Measurements from ENCODE around the gene SH3TC2.

SH3TC2 gene

DNA sequence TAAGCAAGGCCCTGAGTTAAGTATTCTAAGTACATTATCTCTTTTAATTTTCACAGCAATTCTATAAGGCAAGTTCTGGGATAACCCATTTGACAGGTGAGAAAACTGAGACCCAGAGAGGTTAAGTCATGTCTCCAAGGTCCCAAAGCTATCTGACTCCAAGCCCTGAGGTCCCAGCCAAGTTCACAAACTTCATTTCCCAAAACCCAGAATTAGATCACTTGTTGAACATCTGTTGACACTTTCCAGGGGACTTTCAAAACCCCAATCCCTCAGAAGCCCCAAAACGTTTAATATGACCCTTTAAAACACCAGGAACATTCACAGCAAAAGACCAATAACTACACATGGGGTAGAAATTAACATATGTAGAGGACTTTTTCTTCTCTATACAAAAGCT is 72.0 kb downstream of the SH3TC2 start:
- TF ChIP-seq ZNF274 (IDR thresholded peaks at IDR 0.05; ENCODE audit: low read depth, low read length) = no peak
- H3K4me3 ChIP-seq (ENCODE audit: low read length) = no peak overlapping the region

DNA sequence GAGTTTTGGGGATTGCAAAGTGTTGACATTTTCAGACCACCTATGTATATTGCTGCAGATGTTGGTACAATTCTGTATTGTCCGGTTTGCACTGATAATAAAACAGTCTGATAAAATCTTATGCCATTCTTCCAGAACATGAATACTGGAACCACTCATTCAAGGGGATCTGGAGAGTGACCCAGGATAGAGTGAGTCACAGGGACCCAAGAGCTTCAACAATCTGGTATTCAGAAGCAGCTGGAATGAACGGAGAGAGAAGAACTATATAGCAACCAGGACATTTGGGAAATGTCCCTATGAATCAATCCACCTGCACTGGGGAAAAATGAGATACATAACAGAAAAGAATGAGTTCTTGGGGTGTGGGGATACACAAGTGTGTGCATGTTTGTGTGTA is 73.3 kb downstream of the SH3TC2 start:
- H3K4me3 ChIP-seq (ENCODE audit: low read length) = no peak overlapping the region

GRCh38 chr5:148988328-148988727 is 74.5 kb downstream of the SH3TC2 start:
- no peak for TF ChIP-seq ZNF274 (IDR thresholded peaks at IDR 0.05; ENCODE audit: low read depth, low read length)
- no peak overlapping the region for H3K4me3 ChIP-seq (ENCODE audit: low read length)

More for the DNA sequence above, 73.3 kb downstream of the SH3TC2 start:
- no peak for TF ChIP-seq ZNF274 (IDR thresholded peaks at IDR 0.05; ENCODE audit: low read depth, low read length)

GRCh38 chr5:148986636-148987035 is 76.2 kb downstream of the SH3TC2 start:
- H3K4me3 ChIP-seq (ENCODE audit: low read length) = no peak overlapping the region
- no peak for TF ChIP-seq ZNF274 (IDR thresholded peaks at IDR 0.05; ENCODE audit: low read depth, low read length)

DNA sequence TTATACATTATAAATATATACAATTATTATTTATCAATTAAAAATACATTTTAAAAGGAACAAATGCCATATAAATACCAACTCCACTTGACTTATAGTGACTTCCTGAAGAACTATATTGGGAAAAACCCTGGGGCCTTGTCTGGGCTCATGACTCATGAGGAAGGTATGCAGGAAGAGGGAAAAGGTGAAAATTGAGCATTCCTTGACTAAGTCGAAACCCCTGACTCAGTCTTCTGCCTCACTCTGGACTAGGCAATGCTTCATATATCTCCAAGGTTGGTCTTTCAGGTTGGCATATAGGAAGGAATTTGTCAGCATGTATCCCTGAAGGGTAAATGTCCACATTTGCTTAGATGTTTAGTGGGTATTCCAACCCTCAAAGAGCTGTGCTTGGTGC is 78.5 kb downstream of the SH3TC2 start:
- no peak overlapping the region for H3K4me3 ChIP-seq (ENCODE audit: low read length)
- no peak for TF ChIP-seq ZNF274 (IDR thresholded peaks at IDR 0.05; ENCODE audit: low read depth, low read length)

GRCh38 chr5:148981353-148981752 is 81.5 kb downstream of the SH3TC2 start:
- H3K4me3 ChIP-seq (ENCODE audit: low read length) = no peak overlapping the region
- TF ChIP-seq ZNF274 (IDR thresholded peaks at IDR 0.05; ENCODE audit: low read depth, low read length) = no peak

- no peak overlapping the region for H3K4me3 ChIP-seq (ENCODE audit: low read length)
- no peak for TF ChIP-seq ZNF274 (IDR thresholded peaks at IDR 0.05; ENCODE audit: low read depth, low read length)
Observed at GRCh38 chr5:148980731-148981130, 82.1 kb downstream of the SH3TC2 start.

DNA sequence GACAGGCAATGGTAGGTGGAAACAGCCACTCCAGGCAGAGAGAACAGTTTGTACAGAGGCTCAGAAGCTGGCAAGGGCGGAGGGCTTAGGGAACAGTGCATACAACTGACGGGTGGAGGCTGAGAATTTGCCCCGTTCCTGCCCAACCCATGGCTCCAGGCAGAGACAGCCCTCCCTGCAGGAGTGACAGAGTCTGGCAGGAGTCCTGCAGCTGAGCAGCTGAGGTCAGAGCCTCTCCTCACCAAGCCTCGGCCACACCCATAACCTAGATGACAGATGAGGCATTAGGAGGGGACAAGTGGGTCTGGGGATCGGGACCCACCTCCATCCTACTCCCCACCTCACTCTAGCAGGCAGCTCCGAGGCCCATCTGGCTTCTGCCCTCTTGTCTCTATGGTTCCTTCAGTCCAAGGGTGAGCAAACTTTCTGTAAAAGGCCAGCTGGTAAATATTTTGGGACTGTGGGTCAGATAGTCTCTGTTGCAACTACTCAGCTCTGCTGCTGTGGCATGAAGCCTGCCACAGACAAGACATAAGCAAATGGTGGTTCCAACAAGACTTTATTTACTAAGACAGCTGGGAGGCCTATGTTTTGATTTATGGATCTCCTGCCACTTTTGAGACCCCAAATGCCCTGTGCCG is 83.7 kb downstream of the SH3TC2 start:
- H3K4me3 ChIP-seq (ENCODE audit: low read length) = no peak overlapping the region
- TF ChIP-seq ZNF274 (IDR thresholded peaks at IDR 0.05; ENCODE audit: low read depth, low read length) = no peak

DNA sequence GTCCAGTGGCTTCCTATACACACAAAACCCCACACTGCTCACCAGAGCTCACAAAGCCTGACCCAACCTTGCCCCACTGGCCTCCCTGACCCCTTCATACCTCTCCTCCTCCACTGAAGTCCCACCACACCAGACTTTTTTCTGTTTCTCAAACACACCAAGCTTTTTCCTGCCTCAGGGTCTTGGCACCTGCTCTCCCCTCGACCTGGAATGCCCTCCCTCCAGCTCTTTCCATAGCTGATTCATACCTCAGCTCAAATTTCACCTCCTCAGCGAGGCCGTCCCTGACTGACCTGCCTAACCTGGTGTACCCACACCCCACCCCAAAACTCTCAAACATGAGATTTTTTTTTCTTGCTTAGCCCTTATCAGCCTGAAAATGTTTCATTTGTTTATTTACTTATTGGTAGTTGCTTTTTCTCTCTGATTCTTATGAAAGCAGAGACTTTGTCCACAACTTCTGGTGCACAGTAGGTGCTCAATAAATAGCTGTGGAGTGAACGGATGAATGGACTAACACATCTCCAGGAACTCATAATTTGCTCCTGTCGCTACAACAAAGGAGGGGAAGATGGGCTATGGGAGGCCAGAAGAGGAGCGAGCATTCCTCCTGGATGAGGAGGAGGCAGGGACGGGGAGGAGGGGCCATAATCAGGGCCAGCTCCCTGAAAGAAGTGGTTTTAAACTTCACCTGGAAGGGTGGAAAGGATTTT is 84.3 kb downstream of the SH3TC2 start:
- TF ChIP-seq ZNF274 (IDR thresholded peaks at IDR 0.05; ENCODE audit: low read depth, low read length) = no peak
- H3K4me3 ChIP-seq (ENCODE audit: low read length) = no peak overlapping the region

GRCh38 chr5:148976569-148977381 is 86.1 kb downstream of the SH3TC2 start:
- no peak overlapping the region for H3K4me3 ChIP-seq (ENCODE audit: low read length)
- no peak for TF ChIP-seq ZNF274 (IDR thresholded peaks at IDR 0.05; ENCODE audit: low read depth, low read length)

GRCh38 chr5:148974642-148975327 is 88.1 kb downstream of the SH3TC2 start:
- no peak overlapping the region for H3K4me3 ChIP-seq (ENCODE audit: low read length)
- TF ChIP-seq ZNF274 (IDR thresholded peaks at IDR 0.05; ENCODE audit: low read depth, low read length) = no peak

- no peak overlapping the region for H3K4me3 ChIP-seq (ENCODE audit: low read length)
Observed at GRCh38 chr5:148973455-148973854, 89.4 kb downstream of the SH3TC2 start.

DNA sequence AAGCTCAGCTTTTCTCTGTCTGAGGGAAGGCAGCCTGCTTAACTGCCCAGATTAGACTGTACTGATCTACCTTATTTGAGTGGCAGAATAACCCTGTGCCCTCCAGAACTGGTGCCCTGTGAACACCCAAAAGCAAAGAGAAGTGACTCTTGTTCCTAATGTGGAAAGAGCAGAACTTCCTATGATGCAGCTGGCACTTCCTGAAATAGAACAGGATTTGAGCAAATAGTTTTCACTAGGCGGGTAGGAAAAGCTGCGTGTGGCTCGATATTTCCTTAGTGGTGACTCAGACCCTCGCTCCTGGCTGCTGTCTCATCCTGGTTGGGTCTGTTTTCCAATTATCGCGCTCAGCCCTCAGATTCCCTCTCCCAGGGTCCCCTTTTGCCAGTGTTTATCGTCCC is 89.9 kb downstream of the SH3TC2 start:
- H3K4me3 ChIP-seq (ENCODE audit: low read length) = no peak overlapping the region
- no peak for TF ChIP-seq ZNF274 (IDR thresholded peaks at IDR 0.05; ENCODE audit: low read depth, low read length)

More at GRCh38 chr5:148973455-148973854, 89.4 kb downstream of the SH3TC2 start:
- TF ChIP-seq ZNF274 (IDR thresholded peaks at IDR 0.05; ENCODE audit: low read depth, low read length) = no peak

- TF ChIP-seq ZNF274 (IDR thresholded peaks at IDR 0.05; ENCODE audit: low read depth, low read length) = no peak
- H3K4me3 ChIP-seq (ENCODE audit: low read length) = no peak overlapping the region
Observed at GRCh38 chr5:148972396-148972795, 90.5 kb downstream of the SH3TC2 start.

Data from GM08714 (cell line).